Measurements from ENCODE around the gene ATP8B2.

The ATP8B2 gene

DNA sequence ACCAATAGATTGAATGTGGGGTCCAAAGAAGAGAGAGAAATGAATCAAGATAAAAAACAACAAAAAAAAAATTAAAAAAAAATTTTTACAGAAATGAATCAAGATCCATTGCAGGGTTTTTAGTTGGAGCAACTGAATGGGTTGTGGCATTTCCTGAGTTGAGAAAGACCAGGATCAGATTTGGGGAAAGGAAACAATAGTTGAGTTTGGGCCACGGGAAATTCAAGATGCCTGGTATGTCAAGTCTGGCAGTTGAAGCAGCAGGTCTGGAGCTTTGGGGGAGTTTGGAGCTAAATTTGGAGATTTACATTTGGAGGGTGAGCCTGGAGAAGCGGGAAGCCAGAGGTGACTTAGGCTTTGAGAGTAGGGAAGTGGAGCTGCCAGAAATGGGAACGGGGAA, 22.6 kb downstream of the ATP8B2 start:
- Histone ChIP-seq H3K4me2 (no peak overlapping the region), H3K9ac (no peak overlapping the region), H3K4me1 (ENCODE audit: low read depth, poor library complexity, severe bottlenecking) (peaks cover 12% of the 10 kb centered on the region), H3K36me3 (ENCODE audit: insufficient read depth) (peaks cover 19% of the 10 kb centered on the region; the same call in 1 of the 2 replicates), H4K20me1 (ENCODE audit: insufficient read depth) (no peaks in the 10 kb centered on the region), H3K4me3 (IDR thresholded peaks at IDR 0.05; ENCODE audit: insufficient read depth, low read depth, low read length) (no peak overlapping the region), H3K79me2 (ENCODE audit: insufficient read depth, low read depth) (no peaks in the 10 kb centered on the region), H3K27ac (no peak overlapping the region), H3K27me3 (ENCODE audit: insufficient read depth, low read depth) (peaks cover 3% of the 10 kb centered on the region; the same call in 1 of the 2 replicates), H2AFZ (ENCODE audit: low read depth) (no peak overlapping the region)
- TF ChIP-seq, protein P1, sequence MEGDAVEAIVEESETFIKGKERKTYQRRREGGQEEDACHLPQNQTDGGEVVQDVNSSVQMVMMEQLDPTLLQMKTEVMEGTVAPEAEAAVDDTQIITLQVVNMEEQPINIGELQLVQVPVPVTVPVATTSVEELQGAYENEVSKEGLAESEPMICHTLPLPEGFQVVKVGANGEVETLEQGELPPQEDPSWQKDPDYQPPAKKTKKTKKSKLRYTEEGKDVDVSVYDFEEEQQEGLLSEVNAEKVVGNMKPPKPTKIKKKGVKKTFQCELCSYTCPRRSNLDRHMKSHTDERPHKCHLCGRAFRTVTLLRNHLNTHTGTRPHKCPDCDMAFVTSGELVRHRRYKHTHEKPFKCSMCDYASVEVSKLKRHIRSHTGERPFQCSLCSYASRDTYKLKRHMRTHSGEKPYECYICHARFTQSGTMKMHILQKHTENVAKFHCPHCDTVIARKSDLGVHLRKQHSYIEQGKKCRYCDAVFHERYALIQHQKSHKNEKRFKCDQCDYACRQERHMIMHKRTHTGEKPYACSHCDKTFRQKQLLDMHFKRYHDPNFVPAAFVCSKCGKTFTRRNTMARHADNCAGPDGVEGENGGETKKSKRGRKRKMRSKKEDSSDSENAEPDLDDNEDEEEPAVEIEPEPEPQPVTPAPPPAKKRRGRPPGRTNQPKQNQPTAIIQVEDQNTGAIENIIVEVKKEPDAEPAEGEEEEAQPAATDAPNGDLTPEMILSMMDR (conservative IDR thresholded peaks at IDR 0.05; ENCODE audit: low read depth, low read length) = no peak

- H3K9ac ChIP-seq = no peak overlapping the region
- H3K79me2 ChIP-seq (ENCODE audit: insufficient read depth, low read depth) = no peaks in the 10 kb centered on the region
- H3K36me3 ChIP-seq (ENCODE audit: insufficient read depth) = peaks cover 18% of the 10 kb centered on the region; the same call in 1 of the 2 replicates
- H3K4me2 ChIP-seq = no peak overlapping the region
- TF ChIP-seq, protein P1 (conservative IDR thresholded peaks at IDR 0.05; ENCODE audit: low read depth, low read length) = no peak
- peaks cover 3% of the 10 kb centered on the region; the same call in 1 of the 2 replicates for H3K27me3 ChIP-seq (ENCODE audit: insufficient read depth, low read depth)
- H2AFZ ChIP-seq (ENCODE audit: low read depth) = no peak overlapping the region
- peaks cover 18% of the 10 kb centered on the region for H3K4me1 ChIP-seq (ENCODE audit: low read depth, poor library complexity, severe bottlenecking)
- H3K27ac ChIP-seq = no peak overlapping the region
- H3K4me3 ChIP-seq (IDR thresholded peaks at IDR 0.05; ENCODE audit: insufficient read depth, low read depth, low read length) = no peak overlapping the region
- H4K20me1 ChIP-seq (ENCODE audit: insufficient read depth) = no peaks in the 10 kb centered on the region
Observed at GRCh38 chr1:154348429-154349076, 23.2 kb downstream of the ATP8B2 start.

GRCh38 chr1:154349121-154349520, 23.8 kb downstream of the ATP8B2 start:
- H3K4me3 ChIP-seq (IDR thresholded peaks at IDR 0.05; ENCODE audit: insufficient read depth, low read depth, low read length) = no peak overlapping the region
- no peak overlapping the region for H3K27ac ChIP-seq
- peaks cover 13% of the 10 kb centered on the region; the same call in 1 of the 2 replicates for H3K36me3 ChIP-seq (ENCODE audit: insufficient read depth)
- H3K27me3 ChIP-seq (ENCODE audit: insufficient read depth, low read depth) = peaks cover 3% of the 10 kb centered on the region; the same call in 1 of the 2 replicates
- H3K9ac ChIP-seq = no peak overlapping the region
- H2AFZ ChIP-seq (ENCODE audit: low read depth) = no peak overlapping the region
- no peaks in the 10 kb centered on the region for H4K20me1 ChIP-seq (ENCODE audit: insufficient read depth)
- TF ChIP-seq, protein P1 (conservative IDR thresholded peaks at IDR 0.05; ENCODE audit: low read depth, low read length) = no peak
- no peaks in the 10 kb centered on the region for H3K79me2 ChIP-seq (ENCODE audit: insufficient read depth, low read depth)
- H3K4me2 ChIP-seq = no peak overlapping the region
- peaks cover 24% of the 10 kb centered on the region for H3K4me1 ChIP-seq (ENCODE audit: low read depth, poor library complexity, severe bottlenecking)

DNA sequence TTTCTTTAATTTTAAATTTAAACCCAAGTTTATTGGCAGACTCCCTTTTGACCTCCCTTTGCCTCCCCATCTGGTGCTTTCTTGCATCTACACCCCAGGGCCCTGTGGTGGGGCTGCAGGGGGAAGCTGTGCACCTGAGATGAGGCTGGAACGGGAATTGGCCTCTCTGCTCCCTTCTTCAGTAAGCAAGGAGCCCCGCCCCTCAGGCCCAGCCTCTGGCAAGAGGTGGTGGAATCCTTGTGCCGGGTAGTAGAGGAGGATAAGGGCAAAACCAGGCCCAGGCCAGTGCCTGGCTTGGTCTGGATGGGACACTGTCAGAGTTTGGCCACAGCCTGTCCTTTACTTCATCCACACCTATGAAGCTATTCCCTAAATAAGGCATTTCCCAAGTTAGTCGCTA, 25.1 kb downstream of the ATP8B2 start:
- H3K79me2 ChIP-seq (ENCODE audit: insufficient read depth, low read depth) = no peaks in the 10 kb centered on the region
- no peaks in the 10 kb centered on the region for H4K20me1 ChIP-seq (ENCODE audit: insufficient read depth)
- no peak overlapping the region for H3K9ac ChIP-seq
- H3K36me3 ChIP-seq (ENCODE audit: insufficient read depth) = peaks cover 5% of the 10 kb centered on the region; the same call in 1 of the 2 replicates
- no peak overlapping the region for H3K27ac ChIP-seq
- H3K4me3 ChIP-seq (IDR thresholded peaks at IDR 0.05; ENCODE audit: insufficient read depth, low read depth, low read length) = no peak overlapping the region
- H3K27me3 ChIP-seq (ENCODE audit: insufficient read depth, low read depth) = peaks cover 3% of the 10 kb centered on the region; the same call in 1 of the 2 replicates
- peaks cover 30% of the 10 kb centered on the region for H3K4me1 ChIP-seq (ENCODE audit: low read depth, poor library complexity, severe bottlenecking)
- TF ChIP-seq, protein P1 (conservative IDR thresholded peaks at IDR 0.05; ENCODE audit: low read depth, low read length) = no peak
- no peak overlapping the region for H2AFZ ChIP-seq (ENCODE audit: low read depth)
- H3K4me2 ChIP-seq = no peak overlapping the region
